Measurements from ENCODE around the gene THSD4. TPM values are rescaled to one million over a fixed set of nuclear protein-coding genes. Genes with fewer than 3 reads are reported as not detected.
A peak's percentile ranks its signal among the peaks of the same experiment; 100 is the strongest.

Gene THSD4
- total and polyA plus RNA-seq, 4 donors: 6.0 to 42.4 (median 18.5) TPM

DNA sequence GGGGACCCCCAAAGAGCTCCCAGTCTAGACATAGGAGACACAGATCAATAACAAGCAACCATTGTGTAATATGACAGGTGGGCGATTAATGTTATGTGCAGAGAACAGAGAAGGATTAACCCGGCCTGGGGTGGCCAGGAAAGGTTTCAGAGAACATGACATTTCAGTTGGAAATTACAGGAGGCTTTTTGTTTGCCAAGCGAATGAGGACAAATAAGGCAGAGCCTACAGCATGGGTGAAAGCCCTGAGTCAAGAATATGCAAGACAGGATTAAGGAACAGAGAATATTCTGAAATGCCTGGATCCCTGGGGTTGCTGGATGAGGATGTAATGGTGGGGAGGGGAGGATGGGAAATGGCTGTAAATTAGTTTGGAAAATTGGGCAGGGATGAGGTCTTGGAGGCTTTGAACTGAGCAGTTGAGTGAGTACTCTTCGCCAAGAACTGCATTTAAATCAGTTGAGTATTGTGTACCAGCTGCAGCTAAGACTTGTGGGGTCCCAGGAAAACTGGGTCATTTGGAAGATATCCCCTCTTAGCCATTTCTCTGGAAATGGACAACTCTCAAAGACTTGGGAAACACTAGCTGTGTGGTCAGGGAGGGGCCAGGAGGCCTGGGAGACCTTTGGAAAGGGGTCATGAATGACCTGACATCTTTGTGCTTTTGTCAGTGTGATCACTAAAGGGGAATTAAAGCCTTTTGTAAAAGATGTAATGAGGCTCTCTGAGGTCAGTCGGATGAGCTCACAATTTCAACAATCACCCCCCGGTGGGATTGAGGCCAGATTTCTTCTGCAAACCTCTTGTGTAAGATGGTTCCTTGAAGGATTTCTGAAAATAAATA lies 496.5 kb downstream of the THSD4 start:
- Histone ChIP-seq H3K4me3 (no peak overlapping the region), H3K9ac (ENCODE audit: insufficient read depth in 1 of 2, low read length in 2 of 2) (no peak overlapping the region), H3K4me1 (ENCODE audit: control insufficient read depth in 5 of 5, insufficient read depth in 5 of 5, low read length in 5 of 5) (peaks cover 2 to 37% (median 9%) of the 10 kb centered on the region in 5 donors), H3K27me3 (ENCODE audit: control insufficient read depth in 3 of 3, insufficient read depth in 3 of 3, low read length in 2 of 3) (no peaks in the 10 kb centered on the region), H3K36me3 (ENCODE audit: control insufficient read depth in 4 of 4, insufficient read depth in 4 of 4, low read length in 4 of 4) (no peaks in the 10 kb centered on the region), H3K27ac (ENCODE audit: low read depth in 1 of 2, low read length in 1 of 2) (no peak overlapping the region), H3K9me3 (ENCODE audit: control insufficient read depth in 4 of 4, insufficient read depth in 3 of 4, low read length in 3 of 4) (no peaks in the 10 kb centered on the region)
- ATAC-seq (ENCODE audit: insufficient read depth, low FRiP score) (no peak), DNase-seq (peak; percentile 24 to 77 (median 54))
- 82 to 83% methylated on average over 6 of the region's 6 CpGs for WGBS, 2 donors
- TF ChIP-seq, protein P1, sequence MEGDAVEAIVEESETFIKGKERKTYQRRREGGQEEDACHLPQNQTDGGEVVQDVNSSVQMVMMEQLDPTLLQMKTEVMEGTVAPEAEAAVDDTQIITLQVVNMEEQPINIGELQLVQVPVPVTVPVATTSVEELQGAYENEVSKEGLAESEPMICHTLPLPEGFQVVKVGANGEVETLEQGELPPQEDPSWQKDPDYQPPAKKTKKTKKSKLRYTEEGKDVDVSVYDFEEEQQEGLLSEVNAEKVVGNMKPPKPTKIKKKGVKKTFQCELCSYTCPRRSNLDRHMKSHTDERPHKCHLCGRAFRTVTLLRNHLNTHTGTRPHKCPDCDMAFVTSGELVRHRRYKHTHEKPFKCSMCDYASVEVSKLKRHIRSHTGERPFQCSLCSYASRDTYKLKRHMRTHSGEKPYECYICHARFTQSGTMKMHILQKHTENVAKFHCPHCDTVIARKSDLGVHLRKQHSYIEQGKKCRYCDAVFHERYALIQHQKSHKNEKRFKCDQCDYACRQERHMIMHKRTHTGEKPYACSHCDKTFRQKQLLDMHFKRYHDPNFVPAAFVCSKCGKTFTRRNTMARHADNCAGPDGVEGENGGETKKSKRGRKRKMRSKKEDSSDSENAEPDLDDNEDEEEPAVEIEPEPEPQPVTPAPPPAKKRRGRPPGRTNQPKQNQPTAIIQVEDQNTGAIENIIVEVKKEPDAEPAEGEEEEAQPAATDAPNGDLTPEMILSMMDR (IDR thresholded peaks at IDR 0.05; ENCODE audit: control extremely low read depth, extremely low read depth): no peak

DNA sequence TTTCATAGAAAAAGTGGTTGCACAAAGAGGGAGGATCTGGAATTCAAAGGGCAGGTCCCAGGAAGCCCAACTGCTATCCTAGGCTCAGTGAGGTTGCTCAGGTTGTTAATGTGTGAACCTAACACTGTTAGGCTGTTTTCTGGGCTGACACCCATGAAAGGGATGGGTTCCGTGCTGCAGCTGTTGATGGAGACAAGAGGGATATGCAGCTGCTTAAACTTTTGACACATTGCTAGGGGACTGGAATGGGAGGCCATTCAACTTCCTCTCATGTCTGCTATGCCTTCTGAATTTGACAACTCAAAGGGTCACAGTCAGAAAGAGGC lies 497.1 kb downstream of the THSD4 start:
- Histone ChIP-seq H3K27me3 (ENCODE audit: control insufficient read depth in 3 of 3, insufficient read depth in 3 of 3, low read length in 2 of 3) (no peaks in the 10 kb centered on the region), H3K36me3 (ENCODE audit: control insufficient read depth in 4 of 4, insufficient read depth in 4 of 4, low read length in 4 of 4) (no peaks in the 10 kb centered on the region), H3K9ac (ENCODE audit: insufficient read depth in 1 of 2, low read length in 2 of 2) (no peak overlapping the region), H3K4me3 (no peak overlapping the region), H3K27ac (ENCODE audit: low read depth in 1 of 2, low read length in 1 of 2) (no peak overlapping the region), H3K9me3 (ENCODE audit: control insufficient read depth in 4 of 4, insufficient read depth in 3 of 4, low read length in 3 of 4) (no peaks in the 10 kb centered on the region), H3K4me1 (ENCODE audit: control insufficient read depth in 5 of 5, insufficient read depth in 5 of 5, low read length in 5 of 5) (peaks cover 2 to 37% (median 9%) of the 10 kb centered on the region in 5 donors)
- DNase-seq (peak in 2 of 3 donors; percentile 39 to 62), ATAC-seq (ENCODE audit: insufficient read depth, low FRiP score) (no peak)
- TF ChIP-seq, protein P1 (IDR thresholded peaks at IDR 0.05; ENCODE audit: control extremely low read depth, extremely low read depth): no peak
- 74 to 76% methylated on average over 1 of the region's 1 CpG for WGBS, 2 donors

DNA sequence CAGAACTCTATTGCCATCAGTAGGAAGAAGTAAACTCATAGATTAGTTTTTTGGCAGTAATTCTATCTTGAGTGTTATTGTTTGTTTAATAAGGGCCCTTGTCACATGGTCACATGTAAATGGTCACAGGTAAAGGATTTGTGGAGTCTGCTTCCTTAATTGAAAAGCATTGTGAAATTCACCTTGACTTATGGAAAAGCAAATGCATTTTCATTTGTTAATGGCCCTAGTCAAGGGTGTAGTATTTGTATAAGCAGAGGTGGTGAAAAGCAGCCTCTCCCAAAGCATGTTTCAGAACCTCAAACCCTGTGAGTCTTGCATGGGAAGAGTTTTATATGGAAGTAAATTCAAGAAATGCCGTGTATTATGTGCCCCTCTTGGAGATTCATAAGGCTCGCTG lies 497.6 kb downstream of the THSD4 start:
- no peak overlapping the region for H3K9ac ChIP-seq (ENCODE audit: insufficient read depth in 1 of 2, low read length in 2 of 2)
- peak in 1 of 3 donors; percentile 40 for DNase-seq
- H3K36me3 ChIP-seq (ENCODE audit: control insufficient read depth in 4 of 4, insufficient read depth in 4 of 4, low read length in 4 of 4): no peaks in the 10 kb centered on the region
- H3K4me3 ChIP-seq: no peak overlapping the region
- peak overlapping the region in 1 of 2 donors; percentile 27 for H3K27ac ChIP-seq (ENCODE audit: low read depth in 1 of 2, low read length in 1 of 2)
- WGBS, 2 donors: 71 to 91% methylated on average over 2 of the region's 2 CpGs
- H3K4me1 ChIP-seq (ENCODE audit: control insufficient read depth in 5 of 5, insufficient read depth in 5 of 5, low read length in 5 of 5): peaks cover 2 to 37% (median 9%) of the 10 kb centered on the region in 5 donors
- TF ChIP-seq, protein P1 (IDR thresholded peaks at IDR 0.05; ENCODE audit: control extremely low read depth, extremely low read depth): no peak
- H3K27me3 ChIP-seq (ENCODE audit: control insufficient read depth in 3 of 3, insufficient read depth in 3 of 3, low read length in 2 of 3): no peaks in the 10 kb centered on the region
- no peak for ATAC-seq (ENCODE audit: insufficient read depth, low FRiP score)
- no peaks in the 10 kb centered on the region for H3K9me3 ChIP-seq (ENCODE audit: control insufficient read depth in 4 of 4, insufficient read depth in 3 of 4, low read length in 3 of 4)

Measured in lung (tissue), 12 donors.